HG03064 (cell line): ENCODE data around the gene SLC2A9.

Source experiments
- ATAC-seq: cut with Tn5 transposase; IDR thresholded peaks from one replicate; pipeline ENCODE4 v1.9.1; 2021; ENCODE audit warnings: low read depth; ENCODE audit not compliant: unreplicated experiment

SLC2A9 gene

GRCh38 chr4:10046471-10046870 is 25.2 kb upstream of the SLC2A9 start:
- ATAC-seq, result no peak

DNA sequence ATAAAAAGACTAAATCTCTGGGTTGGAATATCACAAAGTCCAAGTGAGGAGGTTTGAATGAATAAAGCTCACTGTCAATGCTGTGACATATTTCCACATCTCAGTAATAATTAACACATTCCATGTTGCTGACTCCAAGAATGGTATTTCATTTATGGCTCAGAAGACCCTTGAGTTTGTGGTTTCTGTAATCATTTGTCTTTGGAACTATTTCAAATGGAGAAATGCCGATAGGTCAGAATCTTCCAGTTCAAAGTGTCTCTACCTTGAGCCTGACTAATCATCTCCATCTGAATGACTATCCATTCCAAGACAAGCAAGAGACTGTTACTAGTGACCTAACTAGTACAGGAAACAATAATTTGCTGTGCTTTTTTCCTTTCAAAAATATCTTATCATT is 24.2 kb upstream of the SLC2A9 start:
- no peak for ATAC-seq

DNA sequence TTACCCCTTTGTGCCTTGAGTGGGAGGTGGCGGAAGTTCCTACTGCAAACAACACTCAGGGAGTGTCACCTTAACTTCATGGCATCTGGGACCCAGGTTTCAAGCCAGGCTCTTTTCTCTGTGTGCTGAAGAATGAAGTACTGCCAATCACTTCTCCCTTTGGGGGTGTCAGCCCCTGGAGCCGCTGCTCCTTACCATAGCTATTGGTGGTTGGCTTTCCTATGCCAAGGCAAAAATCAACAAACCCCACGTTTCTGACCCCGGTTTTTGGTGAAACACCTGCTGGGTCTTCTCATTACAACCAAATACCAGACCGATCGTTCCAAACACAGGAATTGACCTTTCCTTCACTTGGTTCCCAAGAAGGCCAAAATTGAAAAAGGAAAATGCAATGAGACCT is 19.7 kb upstream of the SLC2A9 start:
- ATAC-seq, result no peak

- no peak for ATAC-seq
These were observed 19.0 kb upstream of the SLC2A9 start for GRCh38 chr4:10040049-10040892.

GRCh38 chr4:10036807-10037342 is 15.6 kb upstream of the SLC2A9 start:
- ATAC-seq, result no peak

DNA sequence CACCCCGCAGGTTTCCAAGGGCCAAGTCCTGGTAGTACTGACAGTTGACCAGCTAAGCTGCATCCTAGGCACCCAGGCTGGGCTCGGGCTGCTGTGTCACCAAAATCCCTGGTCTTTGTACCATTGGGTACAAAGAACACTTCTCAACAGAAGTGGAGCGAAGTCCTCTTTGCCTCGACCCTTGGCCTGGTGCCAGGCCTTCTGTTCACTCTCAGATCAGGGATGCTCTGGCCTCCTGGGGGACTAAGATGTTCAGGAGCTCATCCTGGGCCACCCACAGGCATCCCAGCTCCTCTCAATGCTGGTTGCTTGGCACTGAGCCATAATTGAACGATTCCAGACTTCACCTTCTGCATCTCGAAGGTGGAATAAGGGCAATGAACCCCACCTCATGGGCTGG is 13.8 kb upstream of the SLC2A9 start:
- no peak for ATAC-seq

DNA sequence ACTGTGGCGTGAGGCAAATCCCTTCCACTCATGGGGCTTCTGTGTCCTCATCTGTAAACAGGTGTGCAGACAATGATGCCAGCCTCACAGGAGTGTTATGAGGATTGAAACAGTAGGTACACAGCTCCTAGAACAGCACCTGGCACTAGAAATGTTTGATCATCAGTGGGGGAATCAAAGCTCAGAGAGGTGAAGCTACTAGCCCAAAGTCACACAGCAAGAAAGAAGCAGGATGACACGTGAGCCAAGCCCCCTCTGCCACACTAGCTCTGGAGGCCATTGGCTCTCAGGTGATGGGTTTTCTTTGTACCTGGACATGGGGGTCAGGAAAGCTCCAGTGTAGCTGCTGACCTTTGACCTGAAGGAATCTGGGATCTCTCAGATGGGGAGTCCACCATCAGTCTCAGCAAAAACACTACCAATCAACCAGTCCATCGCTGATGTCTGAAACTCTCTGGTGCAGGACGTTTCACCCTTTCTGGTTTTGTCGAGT is 13.4 kb upstream of the SLC2A9 start:
- no peak for ATAC-seq

- ATAC-seq, result no peak
These were observed 12.8 kb upstream of the SLC2A9 start for GRCh38 chr4:10034136-10034535.

- ATAC-seq, result no peak
These were observed 12.0 kb upstream of the SLC2A9 start for GRCh38 chr4:10033191-10033881.

GRCh38 chr4:10032625-10033024 is 11.3 kb upstream of the SLC2A9 start:
- ATAC-seq, result no peak

DNA sequence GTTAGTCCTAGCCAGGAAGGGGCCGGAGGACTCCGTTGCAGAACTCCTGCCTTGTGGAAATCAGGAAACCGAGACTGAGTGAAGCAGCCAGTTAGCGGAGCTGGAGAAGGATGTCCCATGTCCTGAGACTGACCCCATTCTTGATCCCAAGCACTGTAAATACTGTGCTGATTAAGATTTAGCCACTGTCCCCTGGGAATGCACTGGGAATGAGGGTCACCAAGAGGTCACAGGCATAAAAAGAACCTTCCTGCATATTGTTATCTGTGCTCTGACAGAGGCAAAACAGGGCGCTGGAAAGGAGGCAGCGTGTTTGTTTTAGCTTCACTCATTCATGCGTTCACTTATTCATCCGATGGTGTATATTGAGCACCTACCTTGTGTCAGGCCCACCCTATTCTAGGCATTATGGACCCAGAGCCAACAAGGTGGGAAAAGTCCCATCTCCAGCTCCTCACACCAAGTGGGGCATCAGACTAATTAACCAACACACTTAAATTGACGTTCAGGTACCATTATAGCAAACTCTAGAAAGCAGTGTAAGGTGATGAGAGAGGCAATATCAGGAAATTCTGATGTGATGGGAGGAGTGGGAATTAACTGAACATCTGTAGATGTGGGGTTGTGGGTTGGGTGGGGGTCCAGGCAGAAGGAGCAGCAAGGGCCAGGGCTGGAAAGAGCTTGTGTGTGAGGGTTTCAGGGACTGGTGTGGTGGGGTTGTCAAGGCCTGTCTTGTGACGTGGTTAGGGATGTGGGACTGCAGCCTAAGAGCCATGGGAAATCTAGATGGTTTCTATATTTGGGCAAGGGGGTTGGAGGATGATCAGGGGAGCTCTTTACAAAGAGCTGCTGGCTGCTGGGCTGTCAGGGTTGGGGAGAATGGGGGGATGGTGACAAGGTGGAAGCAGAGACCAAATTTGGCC is 10.6 kb upstream of the SLC2A9 start:
- no peak for ATAC-seq

GRCh38 chr4:10030972-10031667 is 9.8 kb upstream of the SLC2A9 start:
- ATAC-seq, result no peak

DNA sequence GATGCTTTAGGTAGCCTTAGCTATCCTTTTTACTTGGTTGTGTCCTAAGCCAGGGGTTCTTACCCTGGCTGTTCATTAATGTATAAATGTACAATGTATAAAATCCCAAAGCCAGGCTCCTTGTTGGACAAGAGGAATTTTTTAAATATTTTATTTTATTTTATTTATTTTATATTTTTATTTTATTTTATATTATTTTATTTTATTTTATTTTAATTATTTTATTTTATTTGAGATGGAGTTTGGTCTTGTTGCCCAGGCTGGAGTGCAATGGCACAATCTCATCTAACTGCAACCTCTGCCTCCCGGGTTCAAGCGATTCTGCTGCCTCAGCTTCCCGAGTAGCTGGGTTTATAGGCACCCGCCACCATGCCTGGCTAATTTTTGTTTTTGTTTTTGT is 8.1 kb upstream of the SLC2A9 start:
- no peak for ATAC-seq

DNA sequence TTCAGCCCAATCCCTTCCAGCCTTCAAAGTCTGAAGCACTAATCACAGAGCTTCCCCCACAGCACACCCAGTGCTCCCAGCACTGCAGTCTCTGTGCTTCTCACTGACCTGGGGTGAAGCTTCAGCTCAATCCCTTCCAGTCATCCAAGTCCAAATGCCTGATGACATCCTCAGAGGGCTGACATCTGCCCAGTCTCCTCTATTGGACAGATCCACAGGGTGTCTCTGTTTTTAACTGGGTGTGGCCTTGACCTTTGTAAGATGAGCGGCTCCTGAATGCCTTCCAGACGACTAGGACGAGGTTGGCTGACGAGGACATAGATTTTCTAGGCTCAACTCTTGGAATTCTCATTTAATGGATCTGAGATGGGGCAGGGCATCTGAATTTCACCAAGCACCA is 7.6 kb upstream of the SLC2A9 start:
- ATAC-seq, result no peak

DNA sequence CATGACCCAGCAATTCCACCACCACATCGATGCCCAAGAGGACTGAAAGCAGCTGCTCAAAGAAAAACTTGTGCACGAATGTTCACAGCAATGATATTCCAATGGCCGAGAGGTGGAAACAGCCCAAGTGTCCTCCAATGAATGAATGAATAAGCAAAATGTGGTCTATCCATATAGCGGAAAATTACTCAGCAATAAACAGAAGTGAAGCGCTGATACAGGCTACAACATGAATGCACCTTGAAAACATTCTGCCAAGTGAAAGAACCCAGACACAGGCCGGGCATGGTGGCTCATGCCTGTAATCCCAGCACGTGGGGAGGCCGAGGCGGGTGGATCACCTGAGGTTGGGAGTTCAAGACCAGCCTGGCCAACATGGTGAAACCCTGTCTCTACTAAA is 5.2 kb upstream of the SLC2A9 start:
- ATAC-seq, result no peak

- no peak for ATAC-seq
These were observed 4.0 kb upstream of the SLC2A9 start for GRCh38 chr4:10025230-10025806.

DNA sequence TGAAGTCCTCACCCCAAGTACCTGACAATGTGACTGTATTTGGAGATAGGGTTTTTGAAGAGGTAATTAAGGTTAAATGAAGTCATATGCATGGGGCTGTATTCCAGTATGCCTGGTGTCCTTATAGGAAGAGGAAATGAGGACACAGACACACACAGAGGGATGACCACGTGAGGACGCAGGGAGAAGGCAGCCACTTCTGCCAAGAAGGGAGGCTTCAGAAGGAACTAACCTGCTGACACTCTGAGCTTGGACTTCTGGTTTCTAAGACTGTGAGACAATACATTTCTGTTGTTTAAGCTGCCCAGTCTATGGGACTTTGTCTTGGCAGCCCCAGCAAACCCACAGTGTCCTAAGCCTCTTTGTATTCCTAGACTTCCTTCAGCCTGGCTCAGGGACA is 3.0 kb upstream of the SLC2A9 start:
- no peak for ATAC-seq

- ATAC-seq, result no peak
These were observed 2.5 kb upstream of the SLC2A9 start for GRCh38 chr4:10023806-10024205.

- no peak for ATAC-seq
These were observed 1.7 kb upstream of the SLC2A9 start for GRCh38 chr4:10023050-10023419.
